GM18868 (cell line): ENCODE results near the gene LBX2.

ENCODE experiments used
- ATAC-seq: cut with Tn5 transposase; IDR thresholded peaks from one replicate; pipeline ENCODE4 v1.9.1; 2021; ENCODE audit warnings: mild to moderate bottlenecking, moderate library complexity; ENCODE audit not compliant: unreplicated experiment

LBX2 gene

GRCh38 chr2:74526649-74527230 lies 27.3 kb upstream of the LBX2 start:
- ATAC-seq, result no peak

DNA sequence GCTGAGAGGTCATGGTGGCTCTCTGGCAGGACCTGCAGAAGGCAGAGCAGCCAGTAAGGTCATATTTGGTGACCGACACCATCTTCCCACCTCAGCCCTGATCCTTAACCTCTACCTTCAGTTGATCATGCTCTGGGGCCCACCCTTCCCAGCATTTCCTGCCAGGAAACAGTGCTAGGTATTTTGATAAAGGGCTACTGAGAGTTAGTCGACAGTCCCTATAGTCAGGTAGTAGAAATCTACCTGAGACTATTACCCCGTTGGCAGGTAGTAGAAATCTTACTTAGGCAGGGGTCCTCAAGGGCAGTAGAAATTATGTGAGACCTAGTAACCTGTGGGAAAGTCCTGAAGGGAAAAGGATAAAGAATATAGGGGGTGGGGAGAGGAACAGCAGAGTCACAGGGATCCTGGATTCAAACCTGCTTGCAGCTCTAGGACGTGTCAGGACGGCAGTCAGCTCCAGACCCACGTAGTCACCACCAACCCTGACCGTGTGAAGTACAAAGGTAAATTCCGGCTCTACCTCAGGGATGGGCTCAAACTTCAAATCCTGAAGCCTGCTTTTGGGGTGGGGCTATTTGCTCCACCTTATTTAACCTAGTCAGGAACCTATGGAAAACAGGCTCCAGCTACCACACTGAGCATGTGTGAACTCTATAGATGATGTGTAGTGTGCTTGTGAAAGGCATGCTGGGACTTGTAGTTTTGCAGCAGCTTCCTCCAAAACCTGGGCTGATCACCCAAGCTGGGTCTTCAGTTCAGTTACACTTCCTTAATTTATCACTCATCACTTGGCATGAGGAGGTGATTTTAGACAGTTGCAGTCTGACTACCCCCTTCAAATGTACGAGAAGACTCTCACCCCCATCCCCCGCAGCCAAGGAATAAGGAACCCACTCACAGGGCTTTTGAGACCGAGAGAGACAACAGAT lies 26.6 kb upstream of the LBX2 start, which contains the start of gene DQX1:
Gene DQX1, minus strand, starts transcription at position 515 of the 932 bp plus-strand sequence. Its CDS starts 502 bp downstream, at position 13.
- ATAC-seq, result peak; percentile 32

DNA sequence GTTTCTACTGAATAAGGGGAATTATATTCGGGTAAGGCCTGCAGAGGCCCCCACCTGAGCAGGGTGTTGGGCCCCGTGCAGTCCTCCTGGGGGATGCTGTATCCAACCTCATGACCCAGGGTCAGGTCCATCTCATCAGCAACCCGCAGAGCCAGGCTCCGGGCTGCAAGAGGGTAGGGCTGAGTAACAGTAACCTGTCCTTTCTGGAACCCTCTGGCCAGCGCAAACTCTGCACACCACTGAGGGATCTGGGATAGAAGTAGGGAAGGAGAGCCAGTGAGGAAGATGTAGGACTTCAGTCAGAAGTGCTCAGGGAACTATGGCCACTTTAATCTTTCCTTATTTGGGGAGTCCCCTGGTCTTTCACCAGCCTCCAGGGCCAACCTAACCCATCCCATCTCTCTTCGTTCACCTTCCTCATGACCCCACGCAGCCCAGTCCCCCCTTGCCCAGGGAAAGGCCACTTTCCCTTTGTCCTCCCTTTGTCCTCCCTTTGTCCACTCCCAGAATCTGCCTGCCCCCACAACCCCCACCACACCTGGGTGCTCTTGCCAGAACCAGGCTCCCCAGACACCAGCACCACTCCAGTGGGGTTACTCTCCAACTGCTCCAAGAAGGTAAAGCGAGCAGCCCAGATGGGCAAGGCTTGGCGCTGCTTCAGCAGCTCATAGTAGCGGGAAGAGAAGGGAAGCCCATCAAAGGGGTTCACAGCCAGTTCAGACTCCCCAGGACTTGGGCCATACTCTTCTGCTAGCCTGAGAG lies 25.7 kb upstream of the LBX2 start:
- ATAC-seq, result no peak

DNA sequence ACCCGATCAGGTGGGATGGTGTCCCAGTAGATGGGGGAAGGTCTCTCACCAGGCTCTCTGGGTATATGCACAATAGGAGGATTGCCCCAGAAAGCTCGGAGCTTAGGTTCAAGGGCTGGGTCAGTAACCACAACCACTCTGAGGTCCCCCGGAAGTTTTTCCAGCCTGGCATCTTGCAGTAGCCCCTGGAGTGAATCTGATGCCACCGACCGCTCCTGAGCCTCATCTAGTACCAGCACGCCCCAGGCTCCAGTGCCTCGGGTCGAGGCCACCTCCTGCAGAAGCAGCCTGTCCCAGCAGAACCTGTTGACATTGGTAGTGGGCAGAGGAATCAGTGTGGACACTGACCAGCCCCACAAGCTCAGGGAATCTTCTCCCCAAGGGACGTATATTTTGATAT lies 24.6 kb upstream of the LBX2 start:
- no peak for ATAC-seq

DNA sequence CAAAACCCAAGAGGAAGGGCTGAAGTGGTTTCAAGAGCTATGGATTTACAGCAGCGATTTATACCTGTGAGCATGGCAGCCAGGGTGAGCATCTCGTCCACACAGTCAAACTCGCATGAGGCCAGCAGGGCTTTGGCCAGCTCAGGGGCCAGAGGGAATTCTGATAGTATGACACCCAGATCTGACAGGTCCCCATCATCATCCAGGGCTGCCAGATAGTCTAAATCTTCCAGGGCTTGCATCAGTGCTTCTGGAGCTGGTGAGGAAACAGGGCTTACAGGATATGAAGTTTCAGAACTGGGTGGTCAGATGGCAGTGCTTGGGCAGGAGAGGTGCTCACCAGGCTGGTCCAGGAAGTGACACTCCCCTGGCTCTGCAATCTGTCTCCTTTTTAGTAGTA lies 23.1 kb upstream of the LBX2 start:
- no peak for ATAC-seq

DNA sequence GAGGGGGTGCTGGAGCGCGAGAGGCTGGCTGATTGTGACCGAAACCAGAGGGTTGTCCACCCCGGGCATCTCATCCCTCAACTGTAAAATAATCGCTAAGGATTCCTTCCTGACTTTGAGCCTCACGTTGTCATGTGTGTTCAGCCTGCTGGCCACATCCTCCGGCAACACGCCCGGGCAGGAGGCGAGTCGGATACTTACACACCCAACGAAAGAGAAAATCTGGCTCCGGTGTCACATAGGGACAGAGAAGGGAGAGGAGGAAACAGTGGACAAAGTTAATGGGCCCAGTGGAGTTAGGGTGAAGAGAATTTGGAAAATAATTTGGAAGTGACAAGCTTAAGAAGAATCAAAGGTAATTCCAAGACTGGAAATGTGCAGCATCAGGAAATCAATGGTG lies 17.2 kb upstream of the LBX2 start:
- no peak for ATAC-seq

DNA sequence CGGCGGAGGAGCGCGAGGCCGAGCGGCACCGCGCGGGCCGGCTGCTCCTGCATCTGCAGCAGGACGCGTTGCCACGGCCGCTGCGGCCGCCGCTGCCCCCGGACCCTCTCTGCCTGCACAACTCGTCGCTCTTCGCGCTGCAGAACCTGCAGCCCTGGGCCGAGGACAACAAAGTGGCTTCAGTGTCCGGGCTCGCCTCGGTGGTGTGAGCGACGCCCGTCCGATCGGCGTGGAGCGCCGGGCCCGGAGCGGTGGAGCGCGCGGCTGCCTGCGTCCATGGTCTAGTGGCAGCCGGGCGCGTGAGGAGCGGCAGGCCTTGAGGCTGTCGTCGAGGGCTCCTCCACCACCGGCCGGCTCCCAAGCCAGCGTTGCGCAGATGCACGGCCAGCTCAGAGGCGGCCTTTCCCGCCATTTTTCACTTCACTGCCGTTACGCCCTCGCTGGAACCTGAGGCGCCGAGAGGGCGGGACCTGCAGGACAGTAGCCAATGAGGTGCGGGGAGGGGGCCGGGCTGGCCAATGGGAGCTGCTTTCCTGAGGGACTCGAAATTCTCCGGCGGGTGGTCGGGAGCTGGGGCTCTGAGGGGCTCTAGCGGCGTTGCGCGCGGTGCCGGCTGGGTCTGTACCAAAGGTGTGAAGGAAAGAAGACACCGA lies 16.7 kb upstream of the LBX2 start:
- ATAC-seq, result no peak

- no peak for ATAC-seq
Observed at GRCh38 chr2:74515271-74515980, 16.0 kb upstream of the LBX2 start.

DNA sequence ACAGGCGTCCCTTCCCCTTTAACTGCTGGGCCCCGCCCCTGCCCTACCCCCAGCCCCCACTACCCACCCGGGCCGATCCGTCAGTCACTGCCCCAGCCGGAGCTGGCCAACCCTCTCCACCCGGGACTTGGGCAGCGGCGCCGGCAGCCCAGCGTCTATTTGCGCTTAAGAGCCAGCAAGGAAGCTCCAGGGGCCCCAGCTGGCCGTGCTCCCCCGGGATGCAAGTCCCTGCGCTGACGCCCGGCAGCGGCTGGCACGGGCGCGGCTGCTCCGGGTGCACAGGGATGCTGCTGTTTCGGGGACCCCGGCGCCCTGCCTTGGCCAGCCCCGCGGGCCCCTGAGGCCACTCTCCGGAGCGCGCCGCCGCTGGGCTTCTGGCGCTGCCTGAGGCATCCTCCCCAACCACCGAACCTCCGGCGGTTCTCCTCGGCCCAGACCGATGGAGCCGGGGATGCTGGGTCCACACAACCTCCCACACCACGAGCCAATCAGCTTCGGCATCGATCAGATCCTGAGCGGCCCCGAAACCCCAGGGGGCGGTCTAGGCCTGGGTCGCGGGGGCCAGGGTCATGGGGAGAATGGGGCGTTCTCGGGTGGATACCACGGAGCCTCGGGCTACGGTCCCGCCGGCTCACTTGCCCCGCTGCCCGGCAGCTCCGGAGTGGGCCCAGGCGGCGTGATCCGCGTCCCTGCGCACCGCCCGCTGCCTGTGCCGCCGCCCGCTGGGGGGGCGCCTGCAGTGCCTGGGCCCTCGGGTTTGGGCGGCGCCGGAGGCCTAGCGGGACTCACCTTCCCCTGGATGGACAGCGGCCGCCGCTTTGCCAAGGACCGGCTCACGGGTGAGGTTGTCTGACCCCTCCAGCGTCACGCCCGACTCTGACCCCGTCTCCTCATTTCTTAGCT lies 15.2 kb upstream of the LBX2 start, which contains the start of gene TLX2:
Gene TLX2, plus strand, starts transcription at position 83 of the 903 bp plus-strand sequence. Its CDS starts 357 bp downstream, at position 440.
- ATAC-seq, result no peak

DNA sequence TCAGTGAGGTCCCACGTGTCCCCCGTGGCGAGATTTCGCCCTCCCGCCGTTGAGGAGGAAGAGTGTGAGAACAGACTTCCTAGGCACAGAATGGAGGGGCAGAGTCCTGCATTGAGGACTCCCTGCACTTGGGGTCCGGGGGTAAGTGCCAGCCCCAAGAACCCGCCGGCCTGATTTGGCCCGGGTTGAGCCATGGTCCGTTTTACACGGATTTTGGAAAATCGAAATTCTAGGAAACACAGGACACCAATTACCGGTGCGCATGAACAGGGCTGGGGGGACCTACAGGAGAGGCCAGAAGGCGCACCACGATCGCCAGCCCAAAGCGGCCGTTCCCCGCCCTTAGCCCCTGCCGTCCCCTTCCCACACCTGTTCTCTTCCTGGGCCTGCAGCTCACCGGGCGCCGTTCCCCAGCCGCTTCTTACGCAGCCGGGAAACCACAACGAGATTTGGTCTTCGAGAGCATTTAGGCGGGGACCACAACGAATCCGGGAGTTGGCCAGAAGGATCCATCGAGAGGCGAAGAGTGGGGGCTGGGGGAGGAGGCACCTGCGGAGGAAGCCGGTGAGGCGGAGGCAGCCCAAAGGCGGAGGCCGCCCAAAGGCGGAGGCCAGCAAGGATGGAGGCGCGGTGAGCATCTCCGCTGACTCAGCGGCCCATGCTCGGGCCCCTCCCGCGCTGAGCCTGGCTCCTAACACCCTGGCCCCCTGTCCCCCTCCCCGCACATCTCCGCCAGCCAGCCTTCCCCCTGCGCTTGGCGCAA lies 14.4 kb upstream of the LBX2 start:
- ATAC-seq, result no peak

DNA sequence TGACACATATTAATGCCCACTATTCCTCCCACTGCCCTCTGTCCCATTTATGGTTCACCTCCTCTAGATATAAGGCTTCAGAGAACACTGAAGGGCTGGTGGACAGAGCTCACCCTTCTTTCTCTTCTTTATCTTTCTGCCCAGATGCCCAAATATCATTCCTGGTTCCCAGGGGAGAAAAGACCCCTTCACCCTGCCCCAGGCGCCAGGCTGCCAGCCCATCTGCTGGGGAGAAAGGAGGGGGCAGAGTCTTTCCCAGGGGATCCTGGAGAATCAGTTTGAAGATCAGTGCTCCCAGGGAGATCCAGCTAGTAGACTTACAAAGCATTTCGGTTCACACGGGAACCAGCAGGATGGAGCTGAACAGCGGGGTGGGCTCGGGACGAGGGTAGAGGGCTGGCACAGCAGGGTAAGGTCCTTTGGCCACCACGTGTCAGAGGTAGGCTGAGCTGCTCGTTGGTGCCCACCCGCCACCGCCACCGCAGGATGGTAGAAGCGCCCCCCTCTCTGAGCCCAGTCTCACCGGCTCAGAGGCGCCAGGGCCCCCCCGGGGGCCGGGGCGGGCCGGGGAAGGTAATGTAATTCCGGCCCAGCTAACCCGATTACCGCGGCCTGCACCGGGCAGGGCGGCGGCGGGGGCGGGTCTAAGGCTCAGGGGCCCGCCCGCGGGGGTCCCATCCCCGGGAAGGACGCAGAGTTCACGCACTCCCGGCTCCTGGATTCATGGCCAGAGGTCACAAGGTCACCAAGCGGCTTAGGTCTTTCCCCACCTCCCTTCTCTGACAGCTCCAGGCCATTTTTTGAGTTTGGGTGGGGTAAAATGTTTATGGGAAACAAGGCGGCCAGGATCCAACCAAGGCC lies 13.6 kb upstream of the LBX2 start:
- ATAC-seq, result no peak

GRCh38 chr2:74511104-74511989 lies 11.9 kb upstream of the LBX2 start:
- no peak for ATAC-seq

DNA sequence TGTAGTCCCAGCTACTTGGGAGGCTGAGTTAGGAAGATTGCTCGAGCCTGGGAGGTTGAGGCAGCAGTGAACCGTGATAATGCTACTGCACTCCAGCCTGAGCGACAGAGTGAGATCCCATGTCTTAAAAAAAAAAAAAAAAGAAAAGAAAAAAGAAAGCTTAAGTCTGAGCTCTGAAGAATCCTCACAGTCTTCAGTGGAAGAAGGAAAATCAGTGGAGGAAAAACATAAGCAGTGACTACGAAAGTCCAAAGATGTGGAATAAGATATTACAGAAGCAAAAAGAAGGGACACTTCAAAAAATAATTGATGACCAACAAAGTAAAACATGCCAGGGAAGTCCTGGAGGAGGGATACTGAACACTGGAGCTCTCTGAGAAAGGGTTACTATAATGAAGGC lies 10.9 kb upstream of the LBX2 start:
- ATAC-seq, result no peak

- ATAC-seq, result no peak
Observed at GRCh38 chr2:74507926-74508520, 8.6 kb upstream of the LBX2 start.

- peak; percentile 87 for ATAC-seq
Observed at GRCh38 chr2:74507145-74507925, 7.9 kb upstream of the LBX2 start, which contains the start of gene PCGF1. PCGF1 (minus strand) TSS chr2:74507695; CDS start chr2:74507668, 27 bp downstream.
